ENCODE measurements around the gene AHI1.

- no peak for TF ChIP-seq CTCF (IDR thresholded peaks at IDR 0.05)
- TF ChIP-seq POLR2A (IDR thresholded peaks at IDR 0.05), result no peak
These were observed 228.8 kb downstream of the AHI1 start for GRCh38 chr6:135268740-135269139.

Data from testis (tissue), 2 donors.